SU-DHL-6 (cell line): ENCODE results near the gene TMPRSS4.

ENCODE experiments used
- CTCF ChIP-seq: fragments of 200-600 bp; sonication (generic); IDR thresholded peaks from one replicate; pipeline ENCODE4 v1.5.1; 2017; ENCODE audit warnings: antibody characterized with exemption, mild to moderate bottlenecking, low read length, moderate library complexity; ENCODE audit not compliant: insufficient read depth, poor library complexity, severe bottlenecking
- EZH2phosphoT487 ChIP-seq: fragments of 200-600 bp; sonication (generic), shearing (Covaris generic); conservative IDR thresholded peaks from 2 replicates; pipeline ENCODE4 v1.6.1; 2018; ENCODE audit warnings: mild to moderate bottlenecking, antibody characterized with exemption, low read length, moderate library complexity, mixed read lengths

GRCh38 chr11:118095967-118096367 lies 19.1 kb downstream of the TMPRSS4 start:
- no peak for TF ChIP-seq CTCF
- TF ChIP-seq EZH2phosphoT487: no peak
